K562 (cell line): ENCODE results near the gene TOX2. TPM values are rescaled to one million over a fixed set of nuclear protein-coding genes. Genes with fewer than 3 reads are reported as not detected.

Source experiments
- ATAC-seq: fragments of 200-7000 bp; cut with Tn5 transposase; 3 replicates; pipeline ENCODE4 v1.9.1; 2020; ENCODE audit warnings: moderate library complexity
- BruUV-seq: library from RNA; stranded (reverse); fragments of 400-500 nt; replicated peaks from 2 replicates; lab custom pipeline; 2021; lab: Mats Ljungman, UMichigan
- CTCF ChIA-PET: fragments of 300-600 bp; formaldehyde crosslinking; extraction: SDS; loops from one replicate; lab custom pipeline; 2021; ENCODE audit warnings: low intra/inter-chr PET ratio; lab: Yijun Ruan, JAX
- POLR2A ChIA-PET: fragments of 300-600, 350-650 bp; sonication (Branson Sonifier 250); formaldehyde crosslinking; extraction: SDS; loops from one replicate; lab custom pipeline; 2021; ENCODE audit warnings: antibody characterized with exemption, inconsistent platforms; lab: Yijun Ruan, JAX
- DNase-seq, 4 experiments: peaks; one replicate each; pipeline versions ENCODE4 v3.0.0 to v3.0.0-alpha.2; 2011 to 2018; ENCODE audit warnings: low spot score in 3 of 4, mixed read lengths in 3 of 4; ENCODE audit errors: extremely low read depth in 1 of 4
- FAIRE-seq: peaks from 2 replicates; lab custom pipeline; 2011; peaks lifted over from hg19 to GRCh38; lab: Jason Lieb, UNC
- H2AFZ ChIP-seq: 2 replicates; pipeline ENCODE4 v1.6.0; 2011; ENCODE audit warnings: low read depth, low read length, control low read depth, inconsistent platforms
- H3K27ac ChIP-seq: fragments of 200-600 bp; 3 replicates; pipeline ENCODE4 v1.8.0; 2011; ENCODE audit warnings: low read depth, mild to moderate bottlenecking, control low read depth, inconsistent platforms, low read length, moderate library complexity, mixed read lengths; ENCODE audit errors: extremely low read depth
- H3K27me3 ChIP-seq, 2 experiments: fragments of 300-600 bp in 1 of 2; 2 replicates in 1 of 2; 3 replicates in 1 of 2; pipeline versions ENCODE4 v1.6.0 to v1.8.0; 2011; ENCODE audit warnings: inconsistent platforms in 2 of 2, low read length in 2 of 2, mild to moderate bottlenecking in 1 of 2, mixed read lengths in 1 of 2, moderate library complexity in 1 of 2; ENCODE audit not compliant: control insufficient read depth in 2 of 2, insufficient read depth in 2 of 2
- H3K36me3 ChIP-seq: fragments of 300-600 bp; 3 replicates; pipeline ENCODE4 v1.8.0; 2011; ENCODE audit warnings: mild to moderate bottlenecking, low read length, inconsistent platforms; ENCODE audit not compliant: control insufficient read depth, insufficient read depth
- H3K4me1 ChIP-seq, 2 experiments: fragments of 200-600 bp in 1 of 2; replicated peaks in 1 of 2; 2 replicates in 1 of 2; 3 replicates in 1 of 2; pipeline versions ENCODE4 v1.5.1 to v1.8.0; 2011; ENCODE audit warnings: inconsistent platforms in 2 of 2, low read length in 2 of 2, mild to moderate bottlenecking in 1 of 2, mixed read lengths in 1 of 2, moderate library complexity in 1 of 2; ENCODE audit not compliant: control insufficient read depth in 2 of 2, insufficient read depth in 2 of 2
- H3K4me2 ChIP-seq: 2 replicates; pipeline ENCODE4 v1.6.1; 2011; ENCODE audit warnings: low read length, control low read depth, inconsistent platforms, mixed read lengths; ENCODE audit not compliant: insufficient read depth
- H3K4me3 ChIP-seq: fragments of 200-600 bp; sonication (generic), shearing (Covaris generic); 2 replicates; pipeline ENCODE4 v1.5.1; 2016; ENCODE audit warnings: control low read depth, inconsistent platforms
- H3K79me2 ChIP-seq: fragments of 200-600 bp; 3 replicates; pipeline ENCODE4 v1.8.0; 2011; ENCODE audit warnings: low read length, inconsistent platforms; ENCODE audit not compliant: control insufficient read depth, insufficient read depth
- H3K9ac ChIP-seq, 2 experiments: 2 replicates each; pipeline versions ENCODE4 v1.6.0 to v1.6.1; 2011; ENCODE audit warnings: low read depth in 2 of 2, low read length in 2 of 2, control low read depth in 1 of 2, inconsistent platforms in 1 of 2, mild to moderate bottlenecking in 1 of 2, mixed read lengths in 1 of 2; ENCODE audit not compliant: insufficient read depth in 1 of 2
- H3K9me1 ChIP-seq: one replicate; pipeline ENCODE4 v1.6.0; 2011; ENCODE audit warnings: inconsistent platforms, mild to moderate bottlenecking, low read length, moderate library complexity; ENCODE audit not compliant: control insufficient read depth, insufficient read depth
- H3K9me3 ChIP-seq: replicated peaks from 2 replicates; pipeline ENCODE4 v1.5.1; 2011; ENCODE audit warnings: low read depth, low read length, inconsistent platforms; ENCODE audit not compliant: control insufficient read depth, insufficient read depth
- H4K20me1 ChIP-seq: replicated peaks from 2 replicates; pipeline ENCODE4 v1.6.1; 2011; ENCODE audit warnings: low read length, inconsistent platforms, mixed read lengths; ENCODE audit not compliant: control insufficient read depth, insufficient read depth
- FUS ChIP-seq: fragments of 200-400 bp; formaldehyde crosslinking; optimal IDR thresholded peaks from 2 replicates; pipeline ENCODE3; 2017; ENCODE audit warnings: low read depth, low read length
- POLR2G ChIP-seq: fragments of 200-400 bp; formaldehyde crosslinking; IDR thresholded peaks from 2 replicates; pipeline ENCODE4 v1.6.1; 2017; ENCODE audit warnings: low read depth, mild to moderate bottlenecking, antibody characterized with exemption, low read length, moderate library complexity
- PYGO2 ChIP-seq: fragments of 450-650 bp; IDR thresholded peaks from 2 replicates; pipeline ENCODE4 v1.6.1; 2016; ENCODE audit warnings: mild to moderate bottlenecking, missing genetic modification characterization, moderate library complexity, missing compliant biosample characterization
- TAL1 ChIP-seq: fragments of 450-650 bp; IDR thresholded peaks from 2 replicates; pipeline ENCODE4 v1.6.1; 2016; ENCODE audit warnings: mild to moderate bottlenecking
- ZNF347 ChIP-seq: fragments of 450-650 bp; formaldehyde crosslinking; IDR thresholded peaks from 2 replicates; pipeline ENCODE4 v1.4.0; 2020; ENCODE audit warnings: low read depth, mild to moderate bottlenecking, moderate library complexity
- ZNF696 ChIP-seq: fragments of 250-450 bp; sonication (Bioruptor Pico); conservative IDR thresholded peaks from 2 replicates; pipeline ENCODE4 v1.4.0; 2020; ENCODE audit warnings: mild to moderate bottlenecking, moderate library complexity
- ZNF75A ChIP-seq: fragments of 450-650 bp; formaldehyde crosslinking; IDR thresholded peaks from 2 replicates; pipeline ENCODE4 v1.4.0; 2020; ENCODE audit warnings: mild to moderate bottlenecking
- ZSCAN32 ChIP-seq: fragments of 450-650 bp; formaldehyde crosslinking; IDR thresholded peaks from 2 replicates; pipeline ENCODE4 v1.4.0; 2020; ENCODE audit warnings: mild to moderate bottlenecking, moderate library complexity
- WGBS: fragments of 100-300 bp; shearing (Covaris generic); methylation state at CpG from one replicate; pipeline ENCODE4 v1.1.6; 2016; ENCODE audit warnings: low coverage, mixed read lengths; ENCODE audit not compliant: insufficient coverage; ENCODE audit errors: missing lambda C conversion rate; 5-methylcytosine and 5-hydroxymethylcytosine counted together
- in situ Hi-C: fragments of 300-500 bp; cut with MboI; formaldehyde crosslinking; loops from 4 replicates; pipeline ENCODE4 v1.15.0; 2018; ENCODE audit warnings: inconsistent platforms, mixed read lengths
- intact Hi-C: fragments of 100-400 bp; cut with micrococcal nuclease; formaldehyde crosslinking; loops from 2 replicates; pipeline ENCODE4 v1.14.2; 2022
- polyA plus RNA-seq, 8 experiments: library from polyadenylated mRNA; depleted of rRNA in 4 of 8; stranded (reverse) in 5 of 8; unstranded in 3 of 8; fragments of >200 nt; fragmentation: Nextera tagmentation in 2 of 8; fragmentation: Illumina TruSeq in 1 of 8; extraction: Ambion mirVana in 2 of 8; extraction: Trizol in 1 of 8; gene quantifications; 2 replicates each; pipeline versions ENCODE4 v1.2.1 to v1.2.3, GENCODE V29; 2011 to 2014; ENCODE audit warnings: inconsistent platforms in 1 of 8, missing spikeins in 1 of 8
- total RNA-seq, 7 experiments: library from RNA; depleted of rRNA in 6 of 7; stranded (reverse); fragments of >200 nt in 6 of 7; fragmentation: Illumina TruSeq in 2 of 7; extraction: Trizol in 2 of 7; gene quantifications; 2 replicates each; pipeline versions ENCODE4 v1.2.1 to v1.2.3, GENCODE V29; 2011 to 2021; ENCODE audit warnings: low replicate concordance in 1 of 7
- TF ChIP-seq, protein P1 (sequence below): fragments of 250-450 bp; sonication (Bioruptor Pico); IDR thresholded peaks from 2 replicates; pipeline ENCODE4 v1.9.0; 2021; ENCODE audit warnings: mild to moderate bottlenecking
- TF ChIP-seq, protein P2 (sequence below): fragments of 450-650 bp; IDR thresholded peaks from one replicate; pipeline ENCODE4 v1.6.1; 2018; ENCODE audit warnings: mild to moderate bottlenecking, moderate library complexity; ENCODE audit not compliant: partially characterized antibody
- TF ChIP-seq, protein P3 (sequence below): fragments of 450-650 bp; IDR thresholded peaks from 2 replicates; pipeline ENCODE4 v1.6.1; 2016; ENCODE audit warnings: mild to moderate bottlenecking
- TF ChIP-seq, protein P4 (sequence below): fragments of 450-650 bp; IDR thresholded peaks from 2 replicates; pipeline ENCODE4 v1.6.1; 2017; ENCODE audit warnings: mild to moderate bottlenecking, moderate library complexity
- TF ChIP-seq, protein P5 (sequence below): fragments of 250-450 bp; sonication (Bioruptor Pico); IDR thresholded peaks from 2 replicates; pipeline ENCODE4 v1.8.0; 2021; ENCODE audit warnings: borderline replicate concordance, mild to moderate bottlenecking, moderate library complexity; ENCODE audit not compliant: poor library complexity, severe bottlenecking
- TF ChIP-seq, protein P6 (sequence below): fragments of 200-800 bp; sonication (Bioruptor generic); IDR thresholded peaks from 2 replicates; pipeline ENCODE4 v1.6.1; 2017; ENCODE audit warnings: missing genetic modification characterization, missing compliant biosample characterization

TOX2 gene
- total and polyA plus RNA-seq, 9 of the 15 experiments (the other 6 are each of a cell fraction or from before 2014, with no cell fraction given) = not detected

DNA sequence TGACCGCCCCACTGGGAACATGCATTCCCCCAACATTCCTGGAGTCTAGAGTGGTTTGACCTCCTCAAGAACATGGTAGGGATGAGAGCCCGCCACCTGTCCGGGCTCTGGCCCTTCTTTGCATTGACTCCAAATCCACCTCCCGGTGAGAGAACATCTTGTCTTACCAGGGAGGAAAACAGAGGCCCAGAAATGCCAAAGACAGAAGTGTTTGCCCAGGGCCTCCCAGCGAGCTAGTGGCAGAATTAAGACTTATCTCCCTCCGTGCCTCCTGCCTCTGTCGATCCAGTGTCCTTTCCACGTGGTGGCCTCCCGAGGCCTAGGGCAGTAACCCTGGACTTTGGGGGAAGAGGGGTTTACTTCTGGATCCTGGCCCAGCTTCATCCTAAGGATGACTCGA is 137.5 kb downstream of the TOX2 start (continued):
- TF ChIP-seq POLR2G = no peak
- TF ChIP-seq ZNF75A (CRISPR knock-in tag) = no peak
- no peak for TF ChIP-seq FUS
- TF ChIP-seq, protein P1, sequence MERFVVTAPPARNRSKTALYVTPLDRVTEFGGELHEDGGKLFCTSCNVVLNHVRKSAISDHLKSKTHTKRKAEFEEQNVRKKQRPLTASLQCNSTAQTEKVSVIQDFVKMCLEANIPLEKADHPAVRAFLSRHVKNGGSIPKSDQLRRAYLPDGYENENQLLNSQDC (CRISPR knock-in tag) = no peak
- TF ChIP-seq ZSCAN32 (CRISPR knock-in tag) = no peak
- TF ChIP-seq, protein P2, sequence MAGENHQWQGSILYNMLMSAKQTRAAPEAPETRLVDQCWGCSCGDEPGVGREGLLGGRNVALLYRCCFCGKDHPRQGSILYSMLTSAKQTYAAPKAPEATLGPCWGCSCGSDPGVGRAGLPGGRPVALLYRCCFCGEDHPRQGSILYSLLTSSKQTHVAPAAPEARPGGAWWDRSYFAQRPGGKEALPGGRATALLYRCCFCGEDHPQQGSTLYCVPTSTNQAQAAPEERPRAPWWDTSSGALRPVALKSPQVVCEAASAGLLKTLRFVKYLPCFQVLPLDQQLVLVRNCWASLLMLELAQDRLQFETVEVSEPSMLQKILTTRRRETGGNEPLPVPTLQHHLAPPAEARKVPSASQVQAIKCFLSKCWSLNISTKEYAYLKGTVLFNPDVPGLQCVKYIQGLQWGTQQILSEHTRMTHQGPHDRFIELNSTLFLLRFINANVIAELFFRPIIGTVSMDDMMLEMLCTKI = no peak
- TF ChIP-seq, protein P3, sequence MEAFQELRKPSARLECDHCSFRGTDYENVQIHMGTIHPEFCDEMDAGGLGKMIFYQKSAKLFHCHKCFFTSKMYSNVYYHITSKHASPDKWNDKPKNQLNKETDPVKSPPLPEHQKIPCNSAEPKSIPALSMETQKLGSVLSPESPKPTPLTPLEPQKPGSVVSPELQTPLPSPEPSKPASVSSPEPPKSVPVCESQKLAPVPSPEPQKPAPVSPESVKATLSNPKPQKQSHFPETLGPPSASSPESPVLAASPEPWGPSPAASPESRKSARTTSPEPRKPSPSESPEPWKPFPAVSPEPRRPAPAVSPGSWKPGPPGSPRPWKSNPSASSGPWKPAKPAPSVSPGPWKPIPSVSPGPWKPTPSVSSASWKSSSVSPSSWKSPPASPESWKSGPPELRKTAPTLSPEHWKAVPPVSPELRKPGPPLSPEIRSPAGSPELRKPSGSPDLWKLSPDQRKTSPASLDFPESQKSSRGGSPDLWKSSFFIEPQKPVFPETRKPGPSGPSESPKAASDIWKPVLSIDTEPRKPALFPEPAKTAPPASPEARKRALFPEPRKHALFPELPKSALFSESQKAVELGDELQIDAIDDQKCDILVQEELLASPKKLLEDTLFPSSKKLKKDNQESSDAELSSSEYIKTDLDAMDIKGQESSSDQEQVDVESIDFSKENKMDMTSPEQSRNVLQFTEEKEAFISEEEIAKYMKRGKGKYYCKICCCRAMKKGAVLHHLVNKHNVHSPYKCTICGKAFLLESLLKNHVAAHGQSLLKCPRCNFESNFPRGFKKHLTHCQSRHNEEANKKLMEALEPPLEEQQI = no peak
- TF ChIP-seq, all 486 proteins: peak for 0

DNA sequence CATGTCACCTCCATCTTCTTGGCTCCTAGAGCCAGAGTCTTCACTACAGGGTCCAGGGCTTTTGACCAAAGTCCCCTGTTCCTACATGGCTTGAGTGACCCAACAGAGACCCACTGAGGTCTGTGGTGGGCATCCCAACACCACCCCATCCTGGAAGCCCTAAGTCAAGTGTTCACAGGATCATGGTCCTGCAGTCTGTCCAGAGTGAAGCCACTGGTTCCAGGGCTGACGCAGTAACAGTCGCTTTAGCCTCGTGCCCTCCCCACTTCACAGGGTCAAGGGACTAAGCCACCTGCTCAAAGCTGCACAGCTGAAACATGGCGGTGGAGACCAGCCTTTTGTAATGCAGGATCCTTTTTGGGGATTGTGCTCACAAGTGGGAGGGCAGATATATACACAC is 138.4 kb downstream of the TOX2 start:
- Histone ChIP-seq H3K9me3 (no peaks in the 10 kb centered on the region), H3K4me1 (no peaks in the 10 kb centered on the region), H3K9ac (no peak overlapping the region), H3K4me3 (no peak overlapping the region), H3K27me3 (peaks cover 17 to 54% of the 10 kb centered on the region in 2 experiments; a peak in 4 of 5 replicates), H3K27ac (no peak overlapping the region), H3K79me2 (no peaks in the 10 kb centered on the region), H4K20me1 (0 out of 2 replicates have a peak, but pooled peaks cover 4% of the 10 kb centered on the region), H3K36me3 (no peaks in the 10 kb centered on the region), H3K4me2 (no peak overlapping the region), H2AFZ (no peak overlapping the region), H3K9me1 (no peaks in the 10 kb centered on the region)
- CTCF ChIA-PET = no interaction called here
- intact Hi-C loops (no loop called here), in situ Hi-C loops (no loop called here)
- POLR2A ChIA-PET = no interaction called here
- no peak for DNase-seq
- BruUV-seq = no TSS peak
- no peak for FAIRE-seq
- ATAC-seq = no peak
- WGBS = 0% methylated on average over 4 of the region's 4 CpGs
- no peak for TF ChIP-seq PYGO2 (tag)
- TF ChIP-seq ZNF696 = no peak
- TF ChIP-seq, protein P4, sequence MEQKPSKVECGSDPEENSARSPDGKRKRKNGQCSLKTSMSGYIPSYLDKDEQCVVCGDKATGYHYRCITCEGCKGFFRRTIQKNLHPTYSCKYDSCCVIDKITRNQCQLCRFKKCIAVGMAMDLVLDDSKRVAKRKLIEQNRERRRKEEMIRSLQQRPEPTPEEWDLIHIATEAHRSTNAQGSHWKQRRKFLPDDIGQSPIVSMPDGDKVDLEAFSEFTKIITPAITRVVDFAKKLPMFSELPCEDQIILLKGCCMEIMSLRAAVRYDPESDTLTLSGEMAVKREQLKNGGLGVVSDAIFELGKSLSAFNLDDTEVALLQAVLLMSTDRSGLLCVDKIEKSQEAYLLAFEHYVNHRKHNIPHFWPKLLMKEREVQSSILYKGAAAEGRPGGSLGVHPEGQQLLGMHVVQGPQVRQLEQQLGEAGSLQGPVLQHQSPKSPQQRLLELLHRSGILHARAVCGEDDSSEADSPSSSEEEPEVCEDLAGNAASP = no peak
- TF ChIP-seq ZNF347 (CRISPR knock-in tag) = no peak
- no peak for TF ChIP-seq TAL1
- TF ChIP-seq, protein P5, sequence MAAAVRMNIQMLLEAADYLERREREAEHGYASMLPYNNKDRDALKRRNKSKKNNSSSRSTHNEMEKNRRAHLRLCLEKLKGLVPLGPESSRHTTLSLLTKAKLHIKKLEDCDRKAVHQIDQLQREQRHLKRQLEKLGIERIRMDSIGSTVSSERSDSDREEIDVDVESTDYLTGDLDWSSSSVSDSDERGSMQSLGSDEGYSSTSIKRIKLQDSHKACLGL (CRISPR knock-in tag) = no peak
- TF ChIP-seq, protein P6, sequence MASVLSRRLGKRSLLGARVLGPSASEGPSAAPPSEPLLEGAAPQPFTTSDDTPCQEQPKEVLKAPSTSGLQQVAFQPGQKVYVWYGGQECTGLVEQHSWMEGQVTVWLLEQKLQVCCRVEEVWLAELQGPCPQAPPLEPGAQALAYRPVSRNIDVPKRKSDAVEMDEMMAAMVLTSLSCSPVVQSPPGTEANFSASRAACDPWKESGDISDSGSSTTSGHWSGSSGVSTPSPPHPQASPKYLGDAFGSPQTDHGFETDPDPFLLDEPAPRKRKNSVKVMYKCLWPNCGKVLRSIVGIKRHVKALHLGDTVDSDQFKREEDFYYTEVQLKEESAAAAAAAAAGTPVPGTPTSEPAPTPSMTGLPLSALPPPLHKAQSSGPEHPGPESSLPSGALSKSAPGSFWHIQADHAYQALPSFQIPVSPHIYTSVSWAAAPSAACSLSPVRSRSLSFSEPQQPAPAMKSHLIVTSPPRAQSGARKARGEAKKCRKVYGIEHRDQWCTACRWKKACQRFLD (CRISPR knock-in tag) = no peak
